Mucosa of stomach (tissue), 1 donor: ENCODE measurements around the gene LST1.
A peak's percentile ranks its signal among the peaks of the same experiment; 100 is the strongest.

ENCODE experiments used
- H3K27me3 ChIP-seq: one replicate; pipeline ENCODE4 v1.7.0; 2013; ENCODE audit warnings: mild to moderate bottlenecking, low read length; ENCODE audit not compliant: control insufficient read depth, insufficient read depth
- H3K36me3 ChIP-seq: one replicate; pipeline ENCODE4 v1.7.0; 2013; ENCODE audit warnings: low read length; ENCODE audit not compliant: control insufficient read depth, insufficient read depth
- H3K4me1 ChIP-seq: one replicate; pipeline ENCODE4 v1.7.0; 2013; ENCODE audit warnings: mild to moderate bottlenecking, low read length; ENCODE audit not compliant: control insufficient read depth, insufficient read depth
- H3K4me3 ChIP-seq: one replicate; pipeline ENCODE4 v1.7.0; 2013; ENCODE audit warnings: low read length
- H3K9ac ChIP-seq: one replicate; pipeline ENCODE4 v1.7.0; 2013; ENCODE audit warnings: mild to moderate bottlenecking, low read length, moderate library complexity
- H3K9me3 ChIP-seq: one replicate; pipeline ENCODE4 v1.7.0; 2013; ENCODE audit warnings: mild to moderate bottlenecking, low read length, moderate library complexity; ENCODE audit not compliant: control insufficient read depth
- donor health status: Pancreatic carcinoma.

The LST1 gene

DNA sequence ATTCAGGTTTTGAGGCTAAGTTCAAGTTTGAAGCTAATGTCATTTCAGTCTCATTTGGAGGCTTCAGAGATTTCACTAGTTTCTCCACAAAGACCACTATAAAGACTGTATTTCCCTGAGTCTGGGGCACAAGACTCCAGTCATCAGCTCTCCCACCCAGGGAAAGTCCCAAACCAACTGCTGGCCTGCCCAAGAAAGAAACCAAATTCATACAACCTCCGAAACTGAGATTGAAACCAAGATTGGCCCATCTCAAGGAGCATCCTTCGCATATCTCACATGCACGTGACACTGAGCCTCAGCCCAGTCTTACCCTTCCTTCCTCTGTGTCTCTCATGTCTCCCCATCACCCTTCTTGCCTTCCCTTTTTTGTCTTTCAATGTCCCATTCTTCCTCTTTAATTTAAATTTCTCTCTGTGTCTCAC, 17.5 kb upstream of the LST1 start:
- no peak overlapping the region for H3K9ac ChIP-seq
- H3K4me1 ChIP-seq: no peaks in the 10 kb centered on the region
- H3K27me3 ChIP-seq: peaks cover 3% of the 10 kb centered on the region
- no peak overlapping the region for H3K4me3 ChIP-seq
- no peaks in the 10 kb centered on the region for H3K9me3 ChIP-seq
- no peaks in the 10 kb centered on the region for H3K36me3 ChIP-seq

DNA sequence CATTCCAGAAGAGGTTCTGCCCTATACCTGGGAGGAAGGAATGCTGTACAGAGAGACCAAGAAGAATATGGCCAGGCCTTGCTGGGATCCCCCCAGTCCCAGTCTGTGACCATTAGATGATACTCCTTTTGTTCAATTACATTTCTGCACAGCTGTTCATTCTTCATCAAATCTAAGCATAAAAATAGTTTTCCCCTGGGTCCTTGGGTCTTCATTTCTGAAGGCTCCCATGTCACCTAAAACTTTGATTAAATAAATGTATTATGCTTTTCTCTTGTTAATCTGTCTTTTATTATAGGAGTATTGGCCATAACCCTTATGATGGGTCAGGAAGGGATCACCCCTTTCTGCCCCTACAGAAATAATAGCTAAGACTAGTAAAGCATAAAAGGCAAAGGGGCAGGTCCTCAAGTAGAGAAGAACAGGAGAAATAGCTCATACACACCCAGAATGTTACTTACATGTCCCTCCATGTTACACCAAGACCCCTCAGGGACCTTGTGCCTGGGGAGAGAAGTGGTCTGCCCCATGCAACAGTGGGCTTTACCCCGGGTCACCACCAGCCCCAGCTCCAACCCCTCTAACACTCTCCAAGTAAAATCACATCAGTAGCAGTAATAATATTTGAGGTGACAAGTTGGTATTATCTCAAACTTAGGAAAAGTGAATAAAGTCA, 16.1 kb upstream of the LST1 start:
- no peaks in the 10 kb centered on the region for H3K36me3 ChIP-seq
- H3K9me3 ChIP-seq: no peaks in the 10 kb centered on the region
- H3K4me1 ChIP-seq: no peaks in the 10 kb centered on the region
- H3K4me3 ChIP-seq: no peak overlapping the region
- H3K9ac ChIP-seq: no peak overlapping the region
- H3K27me3 ChIP-seq: peaks cover 5% of the 10 kb centered on the region

DNA sequence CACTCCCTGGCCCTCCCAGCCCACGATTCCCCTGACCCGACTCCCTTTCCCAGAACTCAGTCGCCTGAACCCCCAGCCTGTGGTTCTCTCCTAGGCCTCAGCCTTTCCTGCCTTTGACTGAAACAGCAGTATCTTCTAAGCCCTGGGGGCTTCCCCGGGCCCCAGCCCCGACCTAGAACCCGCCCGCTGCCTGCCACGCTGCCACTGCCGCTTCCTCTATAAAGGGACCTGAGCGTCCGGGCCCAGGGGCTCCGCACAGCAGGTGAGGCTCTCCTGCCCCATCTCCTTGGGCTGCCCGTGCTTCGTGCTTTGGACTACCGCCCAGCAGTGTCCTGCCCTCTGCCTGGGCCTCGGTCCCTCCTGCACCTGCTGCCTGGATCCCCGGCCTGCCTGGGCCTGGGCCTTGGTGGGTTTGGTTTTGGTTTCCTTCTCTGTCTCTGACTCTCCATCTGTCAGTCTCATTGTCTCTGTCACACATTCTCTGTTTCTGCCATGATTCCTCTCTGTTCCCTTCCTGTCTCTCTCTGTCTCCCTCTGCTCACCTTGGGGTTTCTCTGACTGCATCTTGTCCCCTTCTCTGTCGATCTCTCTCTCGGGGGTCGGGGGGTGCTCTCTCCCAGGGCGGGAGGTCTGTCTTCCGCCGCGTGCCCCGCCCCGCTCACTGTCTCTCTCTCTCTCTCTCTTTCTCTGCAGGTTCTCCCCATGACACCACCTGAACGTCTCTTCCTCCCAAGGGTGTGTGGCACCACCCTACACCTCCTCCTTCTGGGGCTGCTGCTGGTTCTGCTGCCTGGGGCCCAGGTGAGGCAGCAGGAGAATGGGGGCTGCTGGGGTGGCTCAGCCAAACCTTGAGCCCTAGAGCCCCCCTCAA, 13.8 kb upstream of the LST1 start, which contains the start of gene LTA:
Gene LTA (plus strand): TSS at position 249 of the 871 bp plus-strand sequence. CDS start 454 bp downstream, at position 703.
- no peaks in the 10 kb centered on the region for H3K4me1 ChIP-seq
- peaks cover 10% of the 10 kb centered on the region for H3K27me3 ChIP-seq
- H3K9me3 ChIP-seq: no peaks in the 10 kb centered on the region
- H3K4me3 ChIP-seq: no peak within 1 kb of the TSS
- H3K36me3 ChIP-seq: no peaks in the 10 kb centered on the region
- no peak within 1 kb of the TSS for H3K9ac ChIP-seq

DNA sequence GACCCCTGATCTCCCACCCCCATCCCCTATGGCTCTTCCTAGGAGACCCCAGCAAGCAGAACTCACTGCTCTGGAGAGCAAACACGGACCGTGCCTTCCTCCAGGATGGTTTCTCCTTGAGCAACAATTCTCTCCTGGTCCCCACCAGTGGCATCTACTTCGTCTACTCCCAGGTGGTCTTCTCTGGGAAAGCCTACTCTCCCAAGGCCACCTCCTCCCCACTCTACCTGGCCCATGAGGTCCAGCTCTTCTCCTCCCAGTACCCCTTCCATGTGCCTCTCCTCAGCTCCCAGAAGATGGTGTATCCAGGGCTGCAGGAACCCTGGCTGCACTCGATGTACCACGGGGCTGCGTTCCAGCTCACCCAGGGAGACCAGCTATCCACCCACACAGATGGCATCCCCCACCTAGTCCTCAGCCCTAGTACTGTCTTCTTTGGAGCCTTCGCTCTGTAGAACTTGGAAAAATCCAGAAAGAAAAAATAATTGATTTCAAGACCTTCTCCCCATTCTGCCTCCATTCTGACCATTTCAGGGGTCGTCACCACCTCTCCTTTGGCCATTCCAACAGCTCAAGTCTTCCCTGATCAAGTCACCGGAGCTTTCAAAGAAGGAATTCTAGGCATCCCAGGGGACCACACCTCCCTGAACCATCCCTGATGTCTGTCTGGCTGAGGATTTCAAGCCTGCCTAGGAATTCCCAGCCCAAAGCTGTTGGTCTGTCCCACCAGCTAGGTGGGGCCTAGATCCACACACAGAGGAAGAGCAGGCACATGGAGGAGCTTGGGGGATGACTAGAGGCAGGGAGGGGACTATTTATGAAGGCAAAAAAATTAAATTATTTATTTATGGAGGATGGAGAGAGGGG, 12.6 kb upstream of the LST1 start:
- peaks cover 10% of the 10 kb centered on the region for H3K27me3 ChIP-seq
- H3K36me3 ChIP-seq: no peaks in the 10 kb centered on the region
- H3K4me3 ChIP-seq: no peak overlapping the region
- H3K9me3 ChIP-seq: no peaks in the 10 kb centered on the region
- H3K4me1 ChIP-seq: no peaks in the 10 kb centered on the region
- no peak overlapping the region for H3K9ac ChIP-seq

DNA sequence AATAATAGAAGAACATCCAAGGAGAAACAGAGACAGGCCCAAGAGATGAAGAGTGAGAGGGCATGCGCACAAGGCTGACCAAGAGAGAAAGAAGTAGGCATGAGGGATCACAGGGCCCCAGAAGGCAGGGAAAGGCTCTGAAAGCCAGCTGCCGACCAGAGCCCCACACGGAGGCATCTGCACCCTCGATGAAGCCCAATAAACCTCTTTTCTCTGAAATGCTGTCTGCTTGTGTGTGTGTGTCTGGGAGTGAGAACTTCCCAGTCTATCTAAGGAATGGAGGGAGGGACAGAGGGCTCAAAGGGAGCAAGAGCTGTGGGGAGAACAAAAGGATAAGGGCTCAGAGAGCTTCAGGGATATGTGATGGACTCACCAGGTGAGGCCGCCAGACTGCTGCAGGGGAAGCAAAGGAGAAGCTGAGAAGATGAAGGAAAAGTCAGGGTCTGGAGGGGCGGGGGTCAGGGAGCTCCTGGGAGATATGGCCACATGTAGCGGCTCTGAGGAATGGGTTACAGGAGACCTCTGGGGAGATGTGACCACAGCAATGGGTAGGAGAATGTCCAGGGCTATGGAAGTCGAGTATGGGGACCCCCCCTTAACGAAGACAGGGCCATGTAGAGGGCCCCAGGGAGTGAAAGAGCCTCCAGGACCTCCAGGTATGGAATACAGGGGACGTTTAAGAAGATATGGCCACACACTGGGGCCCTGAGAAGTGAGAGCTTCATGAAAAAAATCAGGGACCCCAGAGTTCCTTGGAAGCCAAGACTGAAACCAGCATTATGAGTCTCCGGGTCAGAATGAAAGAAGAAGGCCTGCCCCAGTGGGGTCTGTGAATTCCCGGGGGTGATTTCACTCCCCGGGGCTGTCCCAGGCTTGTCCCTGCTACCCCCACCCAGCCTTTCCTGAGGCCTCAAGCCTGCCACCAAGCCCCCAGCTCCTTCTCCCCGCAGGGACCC, 11.7 kb upstream of the LST1 start:
- H3K4me1 ChIP-seq: no peaks in the 10 kb centered on the region
- H3K27me3 ChIP-seq: peaks cover 7% of the 10 kb centered on the region
- no peaks in the 10 kb centered on the region for H3K36me3 ChIP-seq
- H3K9ac ChIP-seq: no peak overlapping the region
- H3K4me3 ChIP-seq: no peak overlapping the region
- H3K9me3 ChIP-seq: no peaks in the 10 kb centered on the region

DNA sequence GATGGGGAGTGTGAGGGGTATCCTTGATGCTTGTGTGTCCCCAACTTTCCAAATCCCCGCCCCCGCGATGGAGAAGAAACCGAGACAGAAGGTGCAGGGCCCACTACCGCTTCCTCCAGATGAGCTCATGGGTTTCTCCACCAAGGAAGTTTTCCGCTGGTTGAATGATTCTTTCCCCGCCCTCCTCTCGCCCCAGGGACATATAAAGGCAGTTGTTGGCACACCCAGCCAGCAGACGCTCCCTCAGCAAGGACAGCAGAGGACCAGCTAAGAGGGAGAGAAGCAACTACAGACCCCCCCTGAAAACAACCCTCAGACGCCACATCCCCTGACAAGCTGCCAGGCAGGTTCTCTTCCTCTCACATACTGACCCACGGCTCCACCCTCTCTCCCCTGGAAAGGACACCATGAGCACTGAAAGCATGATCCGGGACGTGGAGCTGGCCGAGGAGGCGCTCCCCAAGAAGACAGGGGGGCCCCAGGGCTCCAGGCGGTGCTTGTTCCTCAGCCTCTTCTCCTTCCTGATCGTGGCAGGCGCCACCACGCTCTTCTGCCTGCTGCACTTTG, 10.7 kb upstream of the LST1 start, which contains the start of gene TNF:
Gene TNF (plus strand): TSS at position 231 of the 567 bp plus-strand sequence. CDS start 177 bp downstream, at position 408.
- H3K4me3 ChIP-seq: no peak within 1 kb of the TSS
- H3K9ac ChIP-seq: peak within 1 kb of the TSS; percentile 17
- H3K36me3 ChIP-seq: no peaks in the 10 kb centered on the region
- H3K27me3 ChIP-seq: peaks cover 12% of the 10 kb centered on the region
- no peaks in the 10 kb centered on the region for H3K9me3 ChIP-seq
- H3K4me1 ChIP-seq: peaks cover 2% of the 10 kb centered on the region

DNA sequence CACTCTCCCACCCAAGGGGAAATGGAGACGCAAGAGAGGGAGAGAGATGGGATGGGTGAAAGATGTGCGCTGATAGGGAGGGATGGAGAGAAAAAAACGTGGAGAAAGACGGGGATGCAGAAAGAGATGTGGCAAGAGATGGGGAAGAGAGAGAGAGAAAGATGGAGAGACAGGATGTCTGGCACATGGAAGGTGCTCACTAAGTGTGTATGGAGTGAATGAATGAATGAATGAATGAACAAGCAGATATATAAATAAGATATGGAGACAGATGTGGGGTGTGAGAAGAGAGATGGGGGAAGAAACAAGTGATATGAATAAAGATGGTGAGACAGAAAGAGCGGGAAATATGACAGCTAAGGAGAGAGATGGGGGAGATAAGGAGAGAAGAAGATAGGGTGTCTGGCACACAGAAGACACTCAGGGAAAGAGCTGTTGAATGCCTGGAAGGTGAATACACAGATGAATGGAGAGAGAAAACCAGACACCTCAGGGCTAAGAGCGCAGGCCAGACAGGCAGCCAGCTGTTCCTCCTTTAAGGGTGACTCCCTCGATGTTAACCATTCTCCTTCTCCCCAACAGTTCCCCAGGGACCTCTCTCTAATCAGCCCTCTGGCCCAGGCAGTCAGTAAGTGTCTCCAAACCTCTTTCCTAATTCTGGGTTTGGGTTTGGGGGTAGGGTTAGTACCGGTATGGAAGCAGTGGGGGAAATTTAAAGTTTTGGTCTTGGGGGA, 10.0 kb upstream of the LST1 start:
- no peaks in the 10 kb centered on the region for H3K9me3 ChIP-seq
- peak overlapping the region; percentile 17 for H3K9ac ChIP-seq
- peaks cover 16% of the 10 kb centered on the region for H3K27me3 ChIP-seq
- H3K4me1 ChIP-seq: peaks cover 7% of the 10 kb centered on the region
- no peaks in the 10 kb centered on the region for H3K36me3 ChIP-seq
- H3K4me3 ChIP-seq: no peak overlapping the region

DNA sequence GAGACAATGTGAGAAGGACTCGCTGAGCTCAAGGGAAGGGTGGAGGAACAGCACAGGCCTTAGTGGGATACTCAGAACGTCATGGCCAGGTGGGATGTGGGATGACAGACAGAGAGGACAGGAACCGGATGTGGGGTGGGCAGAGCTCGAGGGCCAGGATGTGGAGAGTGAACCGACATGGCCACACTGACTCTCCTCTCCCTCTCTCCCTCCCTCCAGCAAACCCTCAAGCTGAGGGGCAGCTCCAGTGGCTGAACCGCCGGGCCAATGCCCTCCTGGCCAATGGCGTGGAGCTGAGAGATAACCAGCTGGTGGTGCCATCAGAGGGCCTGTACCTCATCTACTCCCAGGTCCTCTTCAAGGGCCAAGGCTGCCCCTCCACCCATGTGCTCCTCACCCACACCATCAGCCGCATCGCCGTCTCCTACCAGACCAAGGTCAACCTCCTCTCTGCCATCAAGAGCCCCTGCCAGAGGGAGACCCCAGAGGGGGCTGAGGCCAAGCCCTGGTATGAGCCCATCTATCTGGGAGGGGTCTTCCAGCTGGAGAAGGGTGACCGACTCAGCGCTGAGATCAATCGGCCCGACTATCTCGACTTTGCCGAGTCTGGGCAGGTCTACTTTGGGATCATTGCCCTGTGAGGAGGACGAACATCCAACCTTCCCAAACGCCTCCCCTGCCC, 9.0 kb upstream of the LST1 start:
- peaks cover 11% of the 10 kb centered on the region for H3K4me1 ChIP-seq
- H3K36me3 ChIP-seq: no peaks in the 10 kb centered on the region
- no peaks in the 10 kb centered on the region for H3K9me3 ChIP-seq
- peaks cover 25% of the 10 kb centered on the region for H3K27me3 ChIP-seq
- H3K9ac ChIP-seq: no peak overlapping the region
- H3K4me3 ChIP-seq: no peak overlapping the region

DNA sequence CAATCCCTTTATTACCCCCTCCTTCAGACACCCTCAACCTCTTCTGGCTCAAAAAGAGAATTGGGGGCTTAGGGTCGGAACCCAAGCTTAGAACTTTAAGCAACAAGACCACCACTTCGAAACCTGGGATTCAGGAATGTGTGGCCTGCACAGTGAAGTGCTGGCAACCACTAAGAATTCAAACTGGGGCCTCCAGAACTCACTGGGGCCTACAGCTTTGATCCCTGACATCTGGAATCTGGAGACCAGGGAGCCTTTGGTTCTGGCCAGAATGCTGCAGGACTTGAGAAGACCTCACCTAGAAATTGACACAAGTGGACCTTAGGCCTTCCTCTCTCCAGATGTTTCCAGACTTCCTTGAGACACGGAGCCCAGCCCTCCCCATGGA, 8.5 kb upstream of the LST1 start:
- Histone ChIP-seq H3K27me3 (peaks cover 30% of the 10 kb centered on the region), H3K4me3 (no peak overlapping the region), H3K9ac (no peak overlapping the region), H3K36me3 (no peaks in the 10 kb centered on the region), H3K9me3 (no peaks in the 10 kb centered on the region), H3K4me1 (peaks cover 11% of the 10 kb centered on the region)
